GM12864 (cell line): ENCODE results near the gene LYPD5.

ENCODE experiments used
- DNase-seq: peaks from one replicate; pipeline ENCODE4 v3.0.0-alpha.2; 2011; ENCODE audit warnings: low read depth
- H3K4me3 ChIP-seq: 2 replicates; pipeline ENCODE4 v1.5.1; 2011; ENCODE audit warnings: mild to moderate bottlenecking, low read depth, low read length, control low read depth
- CTCF ChIP-seq: IDR thresholded peaks from 2 replicates; pipeline ENCODE4 v1.5.1; 2011; ENCODE audit warnings: low read depth, mild to moderate bottlenecking, moderate library complexity, low read length, control low read depth, inconsistent platforms; ENCODE audit errors: missing control alignments

LYPD5 gene

GRCh38 chr19:43747557-43748204 lies 54.6 kb downstream of the LYPD5 start:
- no peak for TF ChIP-seq CTCF
- no peak overlapping the region; the same call in 1 of the 2 replicates for H3K4me3 ChIP-seq
- no peak for DNase-seq
